Body of pancreas (tissue), 4 donors: ENCODE results near the gene NHERF2.

Experiments
- CTCF ChIP-seq, 7 experiments: fragments of 450-650 bp in 4 of 7; fragments of 200-600 bp in 3 of 7; sonication (generic) in 3 of 7; IDR thresholded peaks; one replicate each; pipeline ENCODE4 v1.5.1; 2016 to 2019; ENCODE audit warnings: antibody characterized with exemption in 7 of 7
- POLR2A ChIP-seq, 3 donors: fragments of 450-650 bp; IDR thresholded peaks; one replicate each; pipeline ENCODE4 v1.6.1; 2016; ENCODE audit warnings: antibody characterized with exemption in 3 of 3, mild to moderate bottlenecking in 2 of 3

GRCh38 chr16:2025251-2025650, 1.5 kb upstream of the NHERF2 start:
- no peak for TF ChIP-seq POLR2A (IDR thresholded peaks at IDR 0.05)
- TF ChIP-seq CTCF (IDR thresholded peaks at IDR 0.05) = no peak
